NK-92 (cell line): ENCODE data around the gene GALK2.
"Not testable (repeated sequence)": the region's sequence is repeated elsewhere in the genome, so short reads cannot be mapped to it uniquely, and the experiment has no call there.

ENCODE experiments used
- DNase-seq: peaks from one replicate; lab custom pipeline; 2025; ENCODE audit not compliant: unreplicated experiment; lab: John Stamatoyannopoulos, UW

GALK2 gene

DNA sequence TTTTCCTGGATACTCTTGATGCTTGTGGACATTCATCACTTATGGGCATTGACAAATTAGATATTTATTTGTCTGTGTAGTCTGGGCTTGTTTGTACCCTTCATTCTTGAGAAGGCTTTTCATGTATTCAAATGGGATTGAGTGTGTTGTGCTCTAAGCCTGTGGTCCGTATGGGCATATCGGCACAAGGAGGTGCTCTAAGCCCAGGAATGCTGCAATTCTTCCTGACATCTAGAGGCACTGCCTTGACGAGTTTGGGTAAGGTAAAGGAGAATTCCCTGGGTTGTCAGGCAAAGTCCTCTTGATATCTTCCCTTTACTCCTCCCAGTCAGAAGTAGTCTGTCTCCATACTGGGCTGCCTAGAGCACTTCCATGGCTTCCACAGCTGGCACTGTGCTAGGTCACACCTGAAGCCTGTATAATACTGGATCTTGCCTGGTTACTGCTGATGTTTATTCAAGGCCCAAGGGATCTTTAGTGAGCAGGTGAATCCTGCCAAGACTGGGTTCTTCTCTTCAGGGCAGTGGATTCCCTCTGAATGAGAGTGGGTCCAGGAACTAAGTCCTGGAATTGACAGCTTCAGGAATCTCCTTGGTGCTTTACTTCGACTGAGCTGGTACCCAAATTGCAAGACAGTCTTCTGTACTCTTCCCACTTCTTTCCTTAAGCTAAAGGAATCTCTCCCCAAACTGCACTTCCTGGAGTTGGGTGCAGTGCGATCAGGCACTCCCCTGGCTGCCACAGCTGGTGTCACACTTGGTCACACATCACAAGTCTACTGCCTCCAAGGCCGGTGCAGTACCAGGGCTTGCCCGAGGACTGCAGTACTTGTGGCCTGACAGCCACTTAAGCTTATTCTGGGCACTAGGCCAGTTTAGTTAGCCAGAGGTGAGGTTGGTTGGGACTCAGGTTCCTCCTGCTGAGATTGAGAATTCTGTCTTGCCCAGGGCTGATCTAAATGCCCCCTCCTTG is 46.0 kb downstream of the GALK2 start:
- DNase-seq, result no peak

DNA sequence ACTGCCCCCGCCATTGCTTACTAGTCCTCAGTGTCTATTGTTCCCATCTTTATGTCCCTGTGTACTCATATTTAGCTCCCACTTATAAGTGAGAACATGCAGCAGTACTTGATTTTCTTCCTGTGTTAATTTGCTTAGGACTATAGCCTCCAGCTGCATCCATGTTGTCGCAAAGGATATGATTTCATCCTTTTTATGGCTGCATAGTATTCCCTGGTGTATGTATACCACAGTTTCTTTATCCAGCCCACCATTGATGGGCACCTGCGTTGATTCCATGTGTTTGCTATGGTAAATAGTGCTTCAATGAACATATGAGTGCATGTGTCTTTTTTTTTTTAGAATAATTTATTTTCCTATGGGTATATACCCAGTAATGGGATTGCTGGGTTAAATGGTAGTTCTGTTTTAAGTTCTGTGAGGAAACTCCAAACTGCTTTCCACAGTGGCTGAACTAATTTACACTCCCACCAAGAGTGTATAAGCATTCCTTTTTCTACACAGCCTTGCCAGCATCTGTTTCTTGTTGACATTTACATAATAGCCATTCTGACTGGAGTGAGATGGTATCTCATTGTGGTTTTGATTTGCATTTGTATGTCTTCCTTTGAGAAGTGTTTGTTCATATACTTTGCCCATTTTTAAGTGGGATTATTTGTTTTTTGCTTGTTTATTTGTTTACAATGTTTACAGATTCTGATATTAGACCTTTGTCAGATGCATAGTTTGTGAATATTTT is 53.7 kb downstream of the GALK2 start:
- DNase-seq, result no peak

DNA sequence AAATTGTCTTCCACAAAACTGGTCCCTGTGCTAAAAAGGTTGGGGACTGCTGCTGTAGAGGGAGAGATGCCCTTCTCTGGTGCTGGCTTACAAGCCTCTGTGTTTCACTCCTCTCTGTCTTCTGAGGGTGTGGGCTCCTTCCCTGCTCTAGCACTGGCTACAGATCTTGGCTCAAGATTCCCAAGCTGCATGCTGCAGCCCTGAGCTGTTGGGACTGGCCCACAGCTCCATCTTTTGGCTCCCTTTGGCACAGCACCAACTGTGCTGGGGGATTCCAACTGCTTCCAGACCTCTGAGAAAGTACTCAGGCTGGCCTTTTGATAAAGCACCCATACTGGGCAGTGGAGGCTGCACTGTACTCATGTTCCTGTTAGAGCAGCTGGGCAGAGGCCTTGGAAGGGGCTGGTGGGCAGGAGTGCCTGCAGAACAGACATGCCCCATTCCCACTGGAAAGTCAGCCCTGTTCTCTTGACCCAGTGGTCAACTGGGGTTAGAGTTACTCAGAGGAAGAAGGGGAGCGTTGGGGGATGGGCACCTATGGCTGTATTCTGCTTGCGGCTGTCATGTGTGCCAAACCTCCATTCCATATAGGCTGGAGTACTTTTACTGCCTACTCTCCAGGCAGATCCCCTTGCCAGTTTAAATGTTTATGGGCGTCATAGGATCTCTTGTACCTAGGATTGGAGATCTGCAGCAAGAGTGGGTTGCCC is 55.7 kb downstream of the GALK2 start:
- DNase-seq, result no peak

DNA sequence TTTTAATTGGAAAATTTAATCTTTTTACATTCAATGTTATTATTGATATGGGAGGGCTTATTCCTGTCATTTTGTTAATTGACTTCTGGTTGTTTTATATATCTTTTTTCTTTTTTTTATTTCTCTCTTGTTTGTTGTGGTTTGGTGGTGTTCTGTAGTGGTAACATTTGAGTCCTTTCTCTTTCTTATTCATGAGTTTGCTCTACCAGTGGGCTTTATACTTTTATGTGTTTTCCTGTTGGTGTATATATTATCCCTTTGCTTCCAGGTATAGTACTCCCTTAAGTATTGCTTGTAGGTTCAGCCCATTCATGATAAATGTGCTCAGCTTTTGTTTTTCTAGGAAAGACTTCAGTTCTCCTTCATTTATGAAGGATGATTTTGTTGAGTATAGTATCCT is 57.6 kb downstream of the GALK2 start:
- DNase-seq, result no peak

DNA sequence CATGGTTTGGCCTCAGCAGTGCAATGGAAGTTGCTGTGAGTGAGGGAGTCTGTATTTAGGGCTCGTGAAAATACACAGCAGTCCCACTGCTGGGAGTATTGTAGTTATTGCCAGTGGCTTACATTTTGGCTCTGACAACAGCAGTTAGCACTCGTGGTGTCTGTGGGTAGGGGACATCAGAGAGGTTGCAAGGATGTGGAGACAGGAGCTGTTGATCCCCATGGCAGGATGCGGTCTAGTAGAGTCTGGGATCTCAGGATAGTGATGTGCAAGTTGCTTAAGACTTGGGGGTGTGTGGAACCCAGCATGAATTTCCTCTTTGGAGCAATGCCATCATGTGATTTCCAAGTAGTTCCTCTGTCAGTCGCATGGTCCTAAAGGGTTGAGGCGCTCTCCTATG is 59.9 kb downstream of the GALK2 start:
- no peak for DNase-seq

DNA sequence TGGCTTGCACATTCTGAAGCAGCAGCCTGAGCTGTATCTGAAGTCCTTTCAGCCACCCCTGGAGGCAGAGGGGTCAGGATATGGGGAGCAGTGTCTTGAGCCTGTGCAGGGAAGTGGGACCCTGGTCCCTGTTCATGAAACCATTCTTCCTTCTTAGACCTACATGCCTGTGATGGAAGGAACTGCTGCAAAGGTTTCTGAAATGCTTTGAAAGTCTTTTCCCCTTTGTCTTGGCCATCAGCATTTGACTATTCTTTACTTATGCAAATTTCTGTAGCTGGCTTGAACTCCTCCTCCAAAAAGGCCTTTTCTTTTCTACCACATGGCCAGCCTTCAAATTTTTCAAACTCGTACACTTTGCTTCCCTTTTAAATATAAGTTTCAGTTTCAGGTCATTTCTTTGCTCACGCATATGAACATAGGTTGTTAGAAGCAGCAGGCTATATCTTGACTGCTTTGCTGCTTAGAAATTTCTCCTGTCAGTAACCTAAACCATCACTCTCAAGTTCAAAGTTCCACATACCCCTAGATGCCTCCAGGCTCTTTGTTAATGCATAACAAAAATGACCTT is 62.3 kb downstream of the GALK2 start:
- DNase-seq, result no peak

DNA sequence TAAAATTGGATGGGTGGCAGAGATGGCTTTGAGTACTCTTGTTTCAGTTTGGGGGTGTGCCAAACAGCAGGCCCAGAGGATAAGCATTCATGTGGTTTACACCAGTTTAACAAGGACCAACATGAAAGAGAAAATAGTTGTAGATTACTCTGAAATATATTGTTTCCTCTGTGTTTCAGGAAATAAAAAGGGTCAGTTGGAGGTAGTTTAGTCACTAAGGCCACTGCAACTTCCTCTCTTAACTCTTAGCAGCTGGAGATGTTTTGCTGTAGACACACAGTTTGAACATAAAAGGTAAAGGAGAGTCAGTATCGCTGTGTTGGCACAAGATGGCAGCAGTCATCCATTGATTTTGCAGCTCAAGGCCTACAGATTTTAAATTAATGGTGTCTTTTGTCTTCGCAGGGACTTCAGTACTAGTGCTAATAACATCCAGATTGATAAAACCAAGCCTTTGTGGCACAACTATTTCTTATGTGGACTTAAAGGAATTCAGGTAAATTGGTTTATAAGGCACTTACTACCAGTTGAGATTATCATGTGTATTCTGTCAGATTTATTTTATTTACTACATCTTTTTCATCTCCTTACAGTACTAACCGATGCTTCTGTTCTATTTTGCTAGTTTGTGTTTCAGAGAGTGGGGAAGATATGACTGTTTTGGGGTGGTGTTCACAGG is 65.5 kb downstream of the GALK2 start:
- DNase-seq, result no peak

DNA sequence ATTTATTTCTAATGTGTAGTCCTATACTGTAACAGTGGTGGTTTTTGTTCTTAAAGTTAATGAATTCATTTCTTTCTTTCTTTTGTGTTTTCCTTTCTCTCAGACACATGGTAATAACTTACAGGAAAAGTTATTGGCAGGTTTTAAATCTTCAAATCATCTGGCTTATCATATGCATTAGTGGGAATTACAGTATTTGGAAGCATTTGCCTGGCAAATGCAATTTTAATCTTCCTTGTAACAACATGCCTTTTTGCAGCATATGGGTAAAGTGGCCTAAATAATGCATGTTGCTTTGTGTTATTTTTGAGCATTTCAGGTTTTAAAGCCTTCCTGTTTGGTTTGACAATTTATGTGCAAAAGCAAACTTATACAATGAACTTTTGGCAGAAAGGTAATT is 66.8 kb downstream of the GALK2 start:
- DNase-seq, result no peak

DNA sequence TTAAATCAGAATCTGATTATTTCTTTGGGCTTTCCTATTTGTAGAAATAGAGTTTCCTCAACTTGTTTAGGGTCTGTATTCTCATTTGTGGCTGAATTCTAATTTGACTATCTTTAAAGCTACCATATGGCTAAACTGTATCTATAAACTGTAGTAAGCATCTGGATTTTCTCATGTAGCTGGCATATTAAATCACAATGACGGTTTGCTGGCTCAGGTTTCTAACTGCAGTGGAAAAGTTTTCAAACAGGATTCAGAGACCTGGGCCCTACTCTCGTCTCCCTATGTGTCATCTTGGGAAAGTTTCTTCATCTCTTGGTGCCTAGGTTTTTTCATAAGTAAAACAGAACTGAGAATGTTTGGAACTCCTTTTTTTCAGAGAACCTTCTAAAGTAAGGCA is 68.3 kb downstream of the GALK2 start:
- no peak for DNase-seq

DNA sequence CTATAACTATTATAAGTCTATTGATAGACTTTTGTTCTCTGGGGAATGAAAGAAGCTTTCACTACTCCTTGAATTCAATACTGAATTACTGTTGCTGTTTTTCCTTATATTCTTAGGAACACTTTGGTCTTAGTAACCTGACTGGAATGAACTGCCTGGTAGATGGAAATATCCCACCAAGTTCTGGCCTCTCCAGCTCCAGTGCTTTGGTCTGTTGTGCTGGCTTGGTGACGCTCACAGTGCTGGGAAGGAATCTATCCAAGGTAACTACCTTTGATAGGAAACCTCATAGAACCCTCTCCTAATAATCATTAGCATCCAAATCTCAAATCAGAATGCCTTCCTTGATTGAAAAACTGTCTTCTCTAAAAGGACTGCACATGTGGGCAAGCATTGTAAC is 69.1 kb downstream of the GALK2 start:
- DNase-seq, result no peak

DNA sequence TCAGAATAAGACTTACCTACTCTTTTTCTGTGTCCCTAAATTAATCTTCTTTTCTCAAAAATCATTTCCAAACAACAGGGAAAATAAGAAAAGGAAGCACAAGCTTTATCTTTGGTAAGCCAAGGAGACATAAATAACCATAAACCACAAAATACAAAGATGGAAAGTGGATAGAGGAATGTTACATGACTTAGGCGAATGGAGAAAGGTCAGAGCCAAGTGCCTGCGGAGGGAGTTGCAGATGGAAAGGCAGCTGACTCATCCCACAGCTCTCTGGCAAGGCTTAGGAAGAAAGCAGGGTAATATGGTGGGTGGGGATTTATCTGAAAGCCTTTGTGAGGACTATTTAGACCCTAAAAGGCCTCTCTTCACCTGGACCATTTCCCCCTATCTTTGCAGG is 72.8 kb downstream of the GALK2 start:
- no peak for DNase-seq

DNA sequence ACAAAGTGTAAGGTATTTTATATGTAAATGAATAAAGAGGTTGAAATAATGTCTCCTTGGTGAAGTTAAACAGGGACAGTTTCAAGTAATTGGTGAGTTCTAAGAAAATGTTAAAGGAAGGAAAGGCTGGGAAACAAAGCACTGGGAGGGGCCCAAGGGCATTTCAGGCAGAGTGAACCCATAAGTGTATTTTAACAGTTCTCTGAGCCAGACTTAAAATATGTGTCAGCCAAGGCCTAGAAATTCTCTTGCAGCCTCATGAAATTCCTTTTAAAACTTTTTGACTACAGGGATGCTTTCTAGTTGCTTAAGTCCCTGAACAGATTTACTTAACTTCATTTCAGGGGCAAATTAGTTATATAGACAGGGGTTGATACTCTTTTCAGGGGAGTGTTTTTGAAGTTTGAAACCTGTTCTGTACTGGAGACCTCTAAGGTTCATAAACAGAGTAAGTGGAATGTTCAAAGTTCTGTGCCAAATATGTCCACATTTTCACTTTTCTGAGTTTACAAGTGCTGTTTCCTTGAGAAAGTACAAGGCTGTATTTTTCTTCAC is 77.6 kb downstream of the GALK2 start:
- DNase-seq, result no peak

DNA sequence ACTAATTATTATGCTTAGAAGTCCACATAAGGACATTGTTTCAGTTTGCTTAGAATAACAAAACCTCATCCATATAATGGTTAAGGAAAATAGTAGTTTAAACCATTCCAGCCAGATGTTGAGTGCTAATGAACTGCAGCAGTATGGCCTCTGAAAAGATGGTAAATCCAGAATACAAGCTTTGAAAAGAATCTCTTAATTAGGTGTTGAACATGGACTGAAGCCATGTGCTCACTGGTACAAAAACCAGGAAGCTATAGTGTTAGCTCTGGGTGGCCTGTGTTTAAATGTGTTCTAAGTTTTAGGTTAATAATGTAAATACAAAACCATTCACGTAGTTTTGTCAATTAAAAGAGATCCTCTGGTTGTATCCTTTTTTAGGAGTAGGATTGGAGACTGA is 78.2 kb downstream of the GALK2 start:
- DNase-seq, result no peak

DNA sequence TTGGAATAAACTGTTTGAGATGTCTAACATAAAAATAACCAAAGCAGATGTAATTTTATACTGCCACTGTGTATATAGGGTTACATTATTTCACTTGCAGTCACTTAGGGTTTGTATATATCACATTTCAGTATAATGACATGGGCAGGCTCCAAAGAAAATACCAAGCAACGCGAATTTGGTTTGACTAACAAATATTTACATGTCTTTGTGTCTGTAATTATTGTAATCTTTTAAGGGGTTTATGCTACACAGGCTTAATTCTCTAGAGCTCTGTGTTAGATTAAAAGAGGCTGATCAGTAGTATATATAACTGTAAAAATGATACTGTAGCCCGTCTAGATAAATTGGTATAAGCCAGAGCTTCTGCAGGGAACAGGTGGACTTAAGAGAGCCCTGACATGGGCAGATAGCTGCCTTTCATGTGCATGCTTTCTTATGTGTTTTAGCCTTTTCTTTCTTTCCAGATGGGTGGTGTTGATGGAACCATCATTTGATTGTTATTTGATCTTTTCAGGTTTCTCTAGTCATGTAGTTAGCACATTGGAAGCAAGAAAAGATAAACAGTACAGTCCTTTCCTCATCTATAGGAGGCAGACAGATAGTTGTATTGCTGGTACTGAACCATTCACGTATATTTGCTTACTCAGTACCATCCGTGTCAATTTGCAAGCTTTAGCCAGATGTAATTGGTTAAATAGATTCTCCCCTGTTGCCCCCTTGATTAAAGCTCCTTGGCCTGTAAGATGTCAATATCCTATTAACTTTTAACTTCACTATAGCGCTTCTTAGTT is 86.1 kb downstream of the GALK2 start:
- DNase-seq, result no peak

DNA sequence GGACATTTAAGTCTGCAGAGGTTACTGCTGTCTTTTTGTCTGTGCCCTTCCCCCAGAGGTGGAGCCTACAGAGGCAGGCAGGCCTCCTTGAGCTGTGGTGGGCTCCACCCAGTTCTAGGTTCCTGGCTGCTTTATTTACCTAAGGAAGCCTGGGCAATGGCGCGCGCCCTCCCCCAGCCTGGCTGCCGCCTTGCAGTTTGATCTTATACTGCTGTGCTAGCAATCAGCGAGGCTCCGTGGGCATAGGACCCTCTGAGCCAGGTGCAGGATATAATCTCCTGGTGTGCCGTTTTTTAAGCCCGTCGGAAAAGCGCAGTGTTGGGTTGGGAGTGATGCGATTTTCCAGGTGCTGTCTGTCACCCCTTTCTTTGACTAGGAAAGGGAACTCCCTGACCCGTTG is 95.1 kb downstream of the GALK2 start:
- not testable (repeated sequence) for DNase-seq

DNA sequence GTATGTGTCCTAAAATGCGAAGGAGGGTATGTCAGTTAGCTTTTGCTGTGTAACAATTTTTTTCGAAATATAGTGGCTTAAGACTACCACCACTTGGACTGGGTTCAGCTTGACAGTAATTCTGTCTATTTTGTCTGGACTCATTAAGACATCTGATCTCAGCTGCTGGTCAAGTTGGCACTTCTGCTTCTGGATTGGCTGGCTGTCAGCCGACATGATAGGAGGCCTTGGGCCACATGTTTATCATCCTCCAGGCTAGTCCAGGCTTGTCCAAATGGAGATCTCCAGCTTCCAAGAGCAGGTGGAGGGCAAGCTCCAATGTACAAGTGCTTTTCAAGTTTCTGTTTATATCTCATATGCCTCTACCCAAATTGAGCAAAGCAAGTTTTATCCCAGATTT is 95.9 kb downstream of the GALK2 start:
- no peak for DNase-seq

DNA sequence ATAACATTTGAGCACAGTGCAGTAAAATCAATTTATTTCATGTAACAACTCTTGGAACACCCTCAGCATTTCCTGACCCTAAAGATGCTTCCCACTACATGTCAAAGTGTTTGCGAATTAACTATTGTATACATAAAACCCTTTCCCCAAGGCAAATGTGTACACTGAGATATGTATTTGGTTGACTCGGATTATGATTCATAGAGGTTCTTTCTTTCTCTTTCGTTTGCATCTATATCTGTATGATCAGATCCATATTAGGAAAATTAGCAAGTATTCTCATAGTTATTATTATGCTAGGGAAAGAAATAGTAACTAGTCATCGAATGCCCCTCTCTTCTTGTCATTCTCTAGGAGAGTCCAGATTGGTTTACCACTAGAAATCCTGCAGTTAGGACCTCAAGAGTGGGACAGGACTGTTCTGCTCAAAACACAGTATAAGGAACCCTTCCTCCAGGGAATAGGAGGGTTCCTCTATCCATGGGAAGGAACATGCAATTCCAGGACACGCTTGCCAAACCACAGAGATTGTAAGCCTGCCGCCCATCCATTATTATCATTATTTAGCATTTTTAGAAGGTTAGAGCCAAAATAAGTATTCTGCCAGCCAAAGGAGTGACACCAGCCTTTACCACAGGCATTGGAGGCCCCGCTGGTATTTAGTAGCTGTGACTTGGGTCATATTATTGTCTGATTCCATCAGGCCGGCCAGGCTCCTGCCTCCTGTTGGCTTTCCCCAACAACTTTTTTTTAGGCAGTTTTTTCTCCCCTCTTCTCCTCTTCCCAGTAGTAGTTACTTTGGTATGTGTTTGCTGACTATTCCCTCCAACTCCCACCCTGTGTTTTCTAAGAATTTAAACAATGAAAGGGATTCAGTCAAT is 100.7 kb downstream of the GALK2 start:
- no peak for DNase-seq

DNA sequence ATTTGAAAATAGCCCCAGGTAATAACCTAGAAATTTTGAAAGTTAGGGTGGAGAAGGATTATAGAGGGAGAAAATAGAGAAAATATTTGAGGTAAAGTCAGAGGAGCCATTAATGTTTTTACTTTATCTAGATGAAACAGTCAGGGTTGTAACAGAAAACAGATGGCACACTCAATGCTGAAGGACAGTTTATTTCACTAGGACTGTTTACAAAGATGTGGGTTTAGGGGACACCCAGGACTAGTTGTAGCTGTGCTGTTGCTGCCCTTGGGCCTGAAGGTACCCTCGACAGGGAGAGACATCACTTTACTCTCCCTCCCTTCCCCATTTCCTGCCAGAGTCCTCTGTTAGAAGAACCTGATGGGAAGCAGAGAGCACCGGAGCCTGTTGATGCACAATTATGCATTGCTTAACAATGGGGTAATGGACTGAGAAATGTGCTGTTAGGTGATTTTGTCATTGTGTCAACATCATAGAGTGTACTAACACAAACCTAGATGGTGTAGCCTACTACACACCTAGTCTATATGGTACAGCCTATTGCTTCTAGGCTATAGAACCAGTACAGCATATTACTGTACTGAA is 103.8 kb downstream of the GALK2 start:
- no peak for DNase-seq
